Cardiac muscle cell (in vitro differentiated cells and primary cell): ENCODE results near the gene TAF1C. TPM values are rescaled to one million over a fixed set of nuclear protein-coding genes. Genes with fewer than 3 reads are reported as not detected.

ENCODE experiments used
- DNase-seq, 2 donors: peaks; one replicate each; pipeline versions ENCODE4 v3.0.0 to v3.0.0-alpha.2; 2010 to 2017; ENCODE audit warnings: low read depth in 1 of 2, low spot score in 1 of 2
- H3K27ac ChIP-seq: fragments of 200-600 bp; sonication (generic); 2 replicates; pipeline ENCODE4 v1.5.1; 2016
- H3K27me3 ChIP-seq: fragments of 200-600 bp; sonication (generic); 2 replicates; pipeline ENCODE4 v1.6.0; 2016; ENCODE audit warnings: control low read depth
- H3K36me3 ChIP-seq: fragments of 200-600 bp; sonication (generic); 2 replicates; pipeline ENCODE4 v1.5.1; 2016; ENCODE audit warnings: control low read depth
- H3K4me1 ChIP-seq: fragments of 200-600 bp; sonication (generic); 2 replicates; pipeline ENCODE4 v1.8.1; 2017; ENCODE audit warnings: low read depth, mild to moderate bottlenecking, mixed run types
- H3K4me3 ChIP-seq: fragments of 200-600 bp; sonication (generic); 2 replicates; pipeline ENCODE4 v1.5.1; 2016; ENCODE audit warnings: mild to moderate bottlenecking
- H3K9me3 ChIP-seq: fragments of 200-600 bp; sonication (generic); 2 replicates; pipeline ENCODE4 v1.5.1; 2017; ENCODE audit warnings: low read depth, mild to moderate bottlenecking, control low read depth
- CTCF ChIP-seq: IDR thresholded peaks from 2 replicates; pipeline ENCODE4 v1.5.1; 2012; ENCODE audit warnings: low read depth, mild to moderate bottlenecking, low read length
- polyA plus RNA-seq: library from polyadenylated mRNA; unstranded; fragments of >200 nt; fragmentation: Nextera tagmentation; extraction: Ambion mirVana; gene quantifications from 2 replicates; pipeline ENCODE4 v1.2.1, GENCODE V29; 2016
- total RNA-seq: library from RNA; depleted of rRNA; stranded (reverse); fragments of >200 nt; gene quantifications from 2 replicates; pipeline ENCODE4 v1.2.3, GENCODE V29; 2016

Gene TAF1C
- total and polyA plus RNA-seq, 2 experiments from 2014 or later = 54.8 to 73.4 TPM

- TF ChIP-seq CTCF = no peak
- no peaks in the 10 kb centered on the region for H3K27me3 ChIP-seq
- no peaks in the 10 kb centered on the region for H3K9me3 ChIP-seq
- no peak for DNase-seq
- no peaks in the 10 kb centered on the region for H3K36me3 ChIP-seq
- H3K4me1 ChIP-seq = no peaks in the 10 kb centered on the region
- H3K27ac ChIP-seq = no peak overlapping the region
- no peak overlapping the region for H3K4me3 ChIP-seq
These were observed 17.0 kb downstream of the TAF1C start for GRCh38 chr16:84169765-84170310.

- no peak overlapping the region for H3K27ac ChIP-seq
- no peak overlapping the region for H3K4me3 ChIP-seq
- no peak for TF ChIP-seq CTCF
- H3K36me3 ChIP-seq = no peaks in the 10 kb centered on the region
- no peak for DNase-seq
- no peaks in the 10 kb centered on the region for H3K4me1 ChIP-seq
- no peaks in the 10 kb centered on the region for H3K9me3 ChIP-seq
- H3K27me3 ChIP-seq = peaks cover 4% of the 10 kb centered on the region
These were observed 19.8 kb downstream of the TAF1C start for GRCh38 chr16:84166796-84167695.

- H3K4me3 ChIP-seq = no peak overlapping the region
- no peak for TF ChIP-seq CTCF
- no peak overlapping the region for H3K27ac ChIP-seq
- DNase-seq = no peak
- peaks cover 4% of the 10 kb centered on the region for H3K27me3 ChIP-seq
- H3K9me3 ChIP-seq = no peaks in the 10 kb centered on the region
- no peaks in the 10 kb centered on the region for H3K4me1 ChIP-seq
- H3K36me3 ChIP-seq = no peaks in the 10 kb centered on the region
These were observed 21.1 kb downstream of the TAF1C start for GRCh38 chr16:84165746-84166145.

GRCh38 chr16:84161801-84162200 is 25.1 kb downstream of the TAF1C start:
- H3K27ac ChIP-seq = no peak overlapping the region
- H3K36me3 ChIP-seq = no peaks in the 10 kb centered on the region
- peaks cover 4% of the 10 kb centered on the region for H3K27me3 ChIP-seq
- H3K9me3 ChIP-seq = no peaks in the 10 kb centered on the region
- H3K4me3 ChIP-seq = no peak overlapping the region
- DNase-seq = no peak
- no peaks in the 10 kb centered on the region for H3K4me1 ChIP-seq
- TF ChIP-seq CTCF = no peak

GRCh38 chr16:84161037-84161436 is 25.8 kb downstream of the TAF1C start:
- Histone ChIP-seq H3K9me3 (no peaks in the 10 kb centered on the region), H3K4me3 (no peak overlapping the region)
- DNase-seq = no peak

More at GRCh38 chr16:84161037-84161436, 25.8 kb downstream of the TAF1C start:
- TF ChIP-seq CTCF = no peak
- Histone ChIP-seq H3K4me1 (no peaks in the 10 kb centered on the region), H3K27ac (no peak overlapping the region), H3K36me3 (no peaks in the 10 kb centered on the region), H3K27me3 (peaks cover 4% of the 10 kb centered on the region)
